Endodermal cell (in vitro differentiated cells): ENCODE measurements around the gene FOXP4. TPM values are rescaled to one million over a fixed set of nuclear protein-coding genes. Genes with fewer than 3 reads are reported as not detected.

Experiments
- DNase-seq: peaks from one replicate; pipeline ENCODE4 v3.0.0-alpha.2; 2017
- H3K27ac ChIP-seq: 2 replicates; pipeline ENCODE4 v1.5.1; 2013; ENCODE audit warnings: mild to moderate bottlenecking, low read depth, low read length, moderate library complexity
- H3K27me3 ChIP-seq: 2 replicates; pipeline ENCODE4 v1.6.1; 2013; ENCODE audit warnings: mild to moderate bottlenecking, low read length, moderate library complexity; ENCODE audit not compliant: insufficient read depth, control insufficient read depth, poor library complexity, severe bottlenecking
- H3K36me3 ChIP-seq: 2 replicates; pipeline ENCODE4 v1.7.0; 2013; ENCODE audit warnings: mild to moderate bottlenecking, low read length, moderate library complexity; ENCODE audit not compliant: control insufficient read depth, insufficient read depth
- H3K4me1 ChIP-seq: one replicate; pipeline ENCODE4 v1.7.0; 2013; ENCODE audit warnings: low read length; ENCODE audit not compliant: control insufficient read depth, insufficient read depth
- H3K4me3 ChIP-seq: 2 replicates; pipeline ENCODE4 v1.5.1; 2013; ENCODE audit warnings: mild to moderate bottlenecking, low read length, moderate library complexity
- H3K9ac ChIP-seq: 2 replicates; pipeline ENCODE4 v1.6.1; 2013; ENCODE audit warnings: mild to moderate bottlenecking, low read length, moderate library complexity; ENCODE audit not compliant: poor library complexity, severe bottlenecking; ENCODE audit errors: extremely low read depth
- H3K9me3 ChIP-seq: 2 replicates; pipeline ENCODE4 v1.6.1; 2013; ENCODE audit warnings: mild to moderate bottlenecking, low read length, moderate library complexity; ENCODE audit not compliant: control insufficient read depth
- H3K27ac Mint-ChIP-seq: 2 replicates; pipeline ENCODE4 v1.8.0; 2020; ENCODE audit warnings: mixed read lengths
- H3K27me3 Mint-ChIP-seq: 2 replicates; pipeline ENCODE4 v1.8.0; 2021; ENCODE audit warnings: mild to moderate bottlenecking, mixed read lengths; ENCODE audit not compliant: insufficient read depth
- H3K36me3 Mint-ChIP-seq: 2 replicates; pipeline ENCODE4 v1.8.0; 2020; ENCODE audit warnings: low read depth, mixed read lengths
- H3K4me1 Mint-ChIP-seq: 2 replicates; pipeline ENCODE4 v1.8.0; 2020; ENCODE audit warnings: mixed read lengths
- H3K4me3 Mint-ChIP-seq: 2 replicates; pipeline ENCODE4 v1.8.0; 2020; ENCODE audit warnings: mild to moderate bottlenecking, moderate library complexity, mixed read lengths
- H3K9me3 Mint-ChIP-seq: 2 replicates; pipeline ENCODE4 v1.8.0; 2020; ENCODE audit warnings: mild to moderate bottlenecking, mixed read lengths
- CTCF ChIP-seq: fragments of 200-600 bp; sonication (generic); conservative IDR thresholded peaks from 2 replicates; pipeline ENCODE4 v1.5.0; 2021; ENCODE audit warnings: antibody characterized with exemption, mild to moderate bottlenecking
- WGBS, 2 experiments: methylation state at CpG; one replicate each; pipeline versions ENCODE4 v1.1.5 to v1.1.7; 2013; ENCODE audit warnings: missing lambda C conversion rate in 2 of 2, mixed read lengths in 1 of 2; ENCODE audit not compliant: insufficient coverage in 1 of 2, insufficient read length in 1 of 2; 5-methylcytosine and 5-hydroxymethylcytosine counted together
- total RNA-seq, 2 donors: library from RNA; stranded (reverse); fragmentation: NEBNext Ultra II Directional in 1 of 2; extraction: Animal tissue kit (Norgen Biotek cat#: 25700) in 1 of 2; gene quantifications; 2 replicates in 1 of 2; 3 replicates in 1 of 2; pipeline ENCODE4 v1.2.1, GENCODE V29; 2021

The FOXP4 gene
- total RNA-seq, 2 donors from 2014 or later, result 44.4 to 47.7 TPM

- no peak overlapping the region for H3K27ac Mint-ChIP-seq
- peaks cover 8% of the 10 kb centered on the region for H3K4me1 Mint-ChIP-seq
- H3K27ac ChIP-seq, result no peak overlapping the region
These were observed 48.1 kb downstream of the FOXP4 start for GRCh38 chr6:41594326-41594725.

GRCh38 chr6:41594766-41595165 is 48.6 kb downstream of the FOXP4 start:
- H3K4me1 Mint-ChIP-seq, result peaks cover 8% of the 10 kb centered on the region
- no peaks in the 10 kb centered on the region for H3K9me3 Mint-ChIP-seq
- no peak for DNase-seq
- H3K9me3 ChIP-seq, result no peaks in the 10 kb centered on the region
- H3K27me3 Mint-ChIP-seq, result no peaks in the 10 kb centered on the region
- H3K9ac ChIP-seq, result no peak overlapping the region
- no peak overlapping the region for H3K4me3 ChIP-seq
- no peak overlapping the region for H3K27ac ChIP-seq
- no peaks in the 10 kb centered on the region for H3K4me1 ChIP-seq
- no peak overlapping the region for H3K4me3 Mint-ChIP-seq
- H3K36me3 ChIP-seq, result peaks cover 55% of the 10 kb centered on the region
- H3K27ac Mint-ChIP-seq, result no peak overlapping the region
- H3K27me3 ChIP-seq, result no peaks in the 10 kb centered on the region
- no peak for TF ChIP-seq CTCF
- H3K36me3 Mint-ChIP-seq, result peaks cover 56% of the 10 kb centered on the region
- 96 to 97% methylated on average over 5 to 15 of the region's 15 CpGs for WGBS, 2 experiments

More at GRCh38 chr6:41594326-41594725, 48.1 kb downstream of the FOXP4 start:
- Histone ChIP-seq H3K9ac (no peak overlapping the region), H3K9me3 (no peaks in the 10 kb centered on the region), H3K4me1 (no peaks in the 10 kb centered on the region), H3K27me3 (no peaks in the 10 kb centered on the region), H3K36me3 (peaks cover 55% of the 10 kb centered on the region), H3K4me3 (no peak overlapping the region)
- Mint-ChIP-seq H3K9me3 (no peaks in the 10 kb centered on the region), H3K4me3 (no peak overlapping the region), H3K27me3 (no peaks in the 10 kb centered on the region), H3K36me3 (peaks cover 56% of the 10 kb centered on the region)
- TF ChIP-seq CTCF, result no peak
- no peak for DNase-seq
- WGBS, 2 experiments, result 94 to 97% methylated on average over 4 of the region's 5 CpGs

GRCh38 chr6:41595166-41595565 is 49.0 kb downstream of the FOXP4 start:
- Histone ChIP-seq H3K4me1 (no peaks in the 10 kb centered on the region), H3K9ac (no peak overlapping the region), H3K27ac (no peak overlapping the region), H3K4me3 (no peak overlapping the region), H3K27me3 (no peaks in the 10 kb centered on the region), H3K9me3 (no peaks in the 10 kb centered on the region), H3K36me3 (peaks cover 55% of the 10 kb centered on the region)
- peaks cover 56% of the 10 kb centered on the region for H3K36me3 Mint-ChIP-seq
- no peaks in the 10 kb centered on the region for H3K27me3 Mint-ChIP-seq
- no peak overlapping the region for H3K4me3 Mint-ChIP-seq
- H3K4me1 Mint-ChIP-seq, result peaks cover 8% of the 10 kb centered on the region
- H3K27ac Mint-ChIP-seq, result no peak overlapping the region
- no peaks in the 10 kb centered on the region for H3K9me3 Mint-ChIP-seq
- 92 to 96% methylated on average over 2 to 6 of the region's 6 CpGs for WGBS, 2 experiments
- no peak for DNase-seq
- no peak for TF ChIP-seq CTCF
